Type B pancreatic cell (in vitro differentiated cells): ENCODE results near the gene TSPAN11. TPM values are rescaled to one million over a fixed set of nuclear protein-coding genes. Genes with fewer than 3 reads are reported as not detected.
"Not testable (repeated sequence)": the region's sequence is repeated elsewhere in the genome, so short reads cannot be mapped to it uniquely, and the experiment has no call there.

Experiments
- DNase-seq: peaks from one replicate; pipeline ENCODE4 v3.0.0; 2021; ENCODE audit warnings: mixed read lengths; ENCODE audit not compliant: unreplicated experiment; ENCODE audit errors: extremely low spot score
- H3K27ac Mint-ChIP-seq: 2 replicates; pipeline ENCODE4 v1.8.0; 2021; ENCODE audit warnings: mild to moderate bottlenecking, mixed read lengths
- H3K27me3 Mint-ChIP-seq: 2 replicates; pipeline ENCODE4 v1.8.0; 2021; ENCODE audit warnings: mixed read lengths
- H3K36me3 Mint-ChIP-seq: 2 replicates; pipeline ENCODE4 v1.8.0; 2021; ENCODE audit warnings: mixed read lengths
- H3K4me1 Mint-ChIP-seq: one replicate; pipeline ENCODE4 v1.8.0; 2021; ENCODE audit warnings: mixed read lengths; ENCODE audit not compliant: unreplicated experiment
- H3K4me3 Mint-ChIP-seq: 2 replicates; pipeline ENCODE4 v1.8.0; 2021; ENCODE audit warnings: mild to moderate bottlenecking, mixed read lengths
- H3K9me3 Mint-ChIP-seq: 2 replicates; pipeline ENCODE4 v1.8.0; 2021; ENCODE audit warnings: mixed read lengths
- total RNA-seq: library from RNA; stranded (reverse); gene quantifications from 2 replicates; pipeline ENCODE4 v1.2.1, GENCODE V29; 2021; ENCODE audit warnings: low replicate concordance
- TF ChIP-seq, protein P1 (sequence below): fragments of 200-600 bp; sonication (generic); conservative IDR thresholded peaks from 2 replicates; pipeline ENCODE4 v1.5.0; 2021; ENCODE audit warnings: antibody characterized with exemption, mild to moderate bottlenecking

The TSPAN11 gene
- total RNA-seq, 1 donor from 2014 or later: 52.3 TPM

DNA sequence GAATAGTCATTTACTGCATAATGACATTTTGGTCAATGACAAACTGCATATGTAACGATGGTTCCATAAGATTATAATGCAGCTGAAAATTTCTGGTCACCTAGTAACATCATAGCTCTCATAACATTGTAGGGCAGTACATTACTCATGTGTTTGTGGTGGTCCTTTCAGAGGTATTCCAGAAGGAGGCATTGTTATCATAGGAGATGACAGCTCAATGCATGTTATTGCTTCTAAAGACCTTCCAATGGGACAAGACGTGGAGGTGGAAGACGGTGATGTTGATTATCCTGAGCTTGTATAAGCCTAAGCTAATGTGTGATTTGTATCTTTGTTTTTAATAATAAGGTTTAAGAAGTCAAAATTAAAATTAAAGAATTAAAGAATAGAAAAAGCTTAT, 43.8 kb upstream of the TSPAN11 start:
- Mint-ChIP-seq H3K4me1 (peaks cover 13% of the 10 kb centered on the region), H3K27me3 (peaks cover 18% of the 10 kb centered on the region), H3K36me3 (peaks cover 5% of the 10 kb centered on the region), H3K27ac (no peak overlapping the region), H3K9me3 (peaks cover 12% of the 10 kb centered on the region), H3K4me3 (no peak overlapping the region)
- DNase-seq: no peak
- TF ChIP-seq, protein P1, sequence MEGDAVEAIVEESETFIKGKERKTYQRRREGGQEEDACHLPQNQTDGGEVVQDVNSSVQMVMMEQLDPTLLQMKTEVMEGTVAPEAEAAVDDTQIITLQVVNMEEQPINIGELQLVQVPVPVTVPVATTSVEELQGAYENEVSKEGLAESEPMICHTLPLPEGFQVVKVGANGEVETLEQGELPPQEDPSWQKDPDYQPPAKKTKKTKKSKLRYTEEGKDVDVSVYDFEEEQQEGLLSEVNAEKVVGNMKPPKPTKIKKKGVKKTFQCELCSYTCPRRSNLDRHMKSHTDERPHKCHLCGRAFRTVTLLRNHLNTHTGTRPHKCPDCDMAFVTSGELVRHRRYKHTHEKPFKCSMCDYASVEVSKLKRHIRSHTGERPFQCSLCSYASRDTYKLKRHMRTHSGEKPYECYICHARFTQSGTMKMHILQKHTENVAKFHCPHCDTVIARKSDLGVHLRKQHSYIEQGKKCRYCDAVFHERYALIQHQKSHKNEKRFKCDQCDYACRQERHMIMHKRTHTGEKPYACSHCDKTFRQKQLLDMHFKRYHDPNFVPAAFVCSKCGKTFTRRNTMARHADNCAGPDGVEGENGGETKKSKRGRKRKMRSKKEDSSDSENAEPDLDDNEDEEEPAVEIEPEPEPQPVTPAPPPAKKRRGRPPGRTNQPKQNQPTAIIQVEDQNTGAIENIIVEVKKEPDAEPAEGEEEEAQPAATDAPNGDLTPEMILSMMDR: no peak

DNA sequence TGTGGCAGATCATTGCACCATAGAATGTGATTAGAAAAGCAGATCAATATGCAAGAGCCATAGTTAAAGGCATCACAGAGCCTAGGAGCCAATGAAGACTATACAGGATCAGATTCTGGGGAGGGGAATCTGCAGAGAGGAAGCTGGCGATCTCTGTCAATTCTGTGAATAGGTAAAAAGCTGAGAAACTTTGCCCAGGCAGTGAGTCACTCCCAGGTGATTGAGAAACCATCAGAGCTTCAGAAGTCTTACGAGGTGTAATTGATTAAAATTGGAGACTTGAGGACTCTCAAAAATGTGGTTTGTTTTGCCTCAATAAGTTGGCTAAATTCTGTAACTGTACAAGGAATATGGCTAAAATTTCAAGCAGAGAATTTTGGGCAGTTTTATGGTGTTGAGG, 41.7 kb upstream of the TSPAN11 start:
- H3K27ac Mint-ChIP-seq: no peak overlapping the region
- H3K27me3 Mint-ChIP-seq: peaks cover 12% of the 10 kb centered on the region
- peaks cover 6% of the 10 kb centered on the region for H3K4me1 Mint-ChIP-seq
- TF ChIP-seq, protein P1: no peak
- peaks cover 5% of the 10 kb centered on the region for H3K36me3 Mint-ChIP-seq
- no peak overlapping the region for H3K4me3 Mint-ChIP-seq
- DNase-seq: no peak
- H3K9me3 Mint-ChIP-seq: peaks cover 13% of the 10 kb centered on the region

DNA sequence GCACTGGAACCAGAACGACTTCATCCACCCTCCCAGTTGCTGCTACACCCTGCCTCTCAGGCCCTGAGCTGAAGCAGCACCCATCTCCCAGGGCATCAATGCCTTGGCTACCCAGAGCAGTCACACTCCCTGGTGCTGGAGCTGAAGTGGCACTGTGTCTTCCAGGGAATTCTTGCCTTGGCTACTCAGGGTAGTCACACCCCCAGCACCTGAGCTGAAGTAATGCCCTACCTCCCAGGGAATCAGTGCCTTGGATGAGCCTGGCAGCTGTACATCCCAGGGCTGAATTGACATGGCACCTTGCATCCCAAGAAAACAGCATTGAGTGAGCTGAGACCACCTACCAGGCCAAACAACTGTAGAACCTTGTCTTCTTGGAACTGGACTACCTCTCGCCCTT, 41.2 kb upstream of the TSPAN11 start:
- peaks cover 5% of the 10 kb centered on the region for H3K36me3 Mint-ChIP-seq
- H3K4me3 Mint-ChIP-seq: no peak overlapping the region
- H3K4me1 Mint-ChIP-seq: peaks cover under 1% of the 10 kb centered on the region
- H3K9me3 Mint-ChIP-seq: peaks cover 13% of the 10 kb centered on the region
- peaks cover 10% of the 10 kb centered on the region for H3K27me3 Mint-ChIP-seq
- TF ChIP-seq, protein P1: no peak
- H3K27ac Mint-ChIP-seq: no peak overlapping the region
- DNase-seq: no peak

DNA sequence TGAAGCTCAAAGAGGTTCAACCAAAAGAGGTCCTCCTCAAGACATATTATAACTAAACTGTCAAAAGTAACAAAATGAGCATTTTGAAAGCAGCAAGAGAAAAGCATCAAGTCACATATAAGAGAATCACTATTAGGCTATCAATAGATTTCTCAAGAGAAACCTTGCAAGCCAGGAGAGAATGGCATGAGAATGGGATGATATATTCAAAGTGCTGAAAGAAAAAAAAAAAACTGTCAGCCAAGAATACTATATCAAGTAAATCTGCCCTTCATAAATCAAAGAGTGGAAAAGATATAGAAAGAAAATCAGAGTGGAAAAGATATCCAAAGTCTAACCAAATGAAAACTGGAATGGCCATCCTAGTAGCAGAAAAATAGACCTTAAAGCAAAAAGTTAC, 39.3 kb upstream of the TSPAN11 start:
- peaks cover 16% of the 10 kb centered on the region for H3K27me3 Mint-ChIP-seq
- TF ChIP-seq, protein P1: no peak
- H3K27ac Mint-ChIP-seq: no peak overlapping the region
- H3K4me3 Mint-ChIP-seq: no peak overlapping the region
- DNase-seq: no peak
- H3K9me3 Mint-ChIP-seq: peaks cover 18% of the 10 kb centered on the region
- H3K4me1 Mint-ChIP-seq: no peaks in the 10 kb centered on the region
- H3K36me3 Mint-ChIP-seq: peaks cover 9% of the 10 kb centered on the region

DNA sequence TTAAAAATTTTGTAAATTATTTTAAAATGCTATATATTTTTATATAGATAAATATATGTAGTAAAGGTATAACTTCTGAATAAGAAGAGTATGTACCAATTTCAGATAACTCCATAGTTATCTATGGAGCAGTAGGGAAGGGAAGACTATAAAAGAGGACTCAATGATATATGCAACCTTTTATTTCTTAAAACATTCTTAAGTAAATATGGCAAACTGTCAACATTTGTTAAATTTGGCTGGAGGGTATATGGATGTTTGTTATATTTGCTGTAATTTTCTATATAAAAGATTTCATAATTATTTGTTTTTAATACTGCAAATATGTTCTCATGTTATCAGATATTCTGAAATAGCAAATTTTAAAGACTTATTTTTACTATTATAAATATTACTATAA, 38.3 kb upstream of the TSPAN11 start:
- Mint-ChIP-seq H3K27ac (no peak overlapping the region), H3K27me3 (peaks cover 22% of the 10 kb centered on the region), H3K9me3 (peaks cover 18% of the 10 kb centered on the region), H3K36me3 (peaks cover 9% of the 10 kb centered on the region), H3K4me1 (no peaks in the 10 kb centered on the region), H3K4me3 (no peak overlapping the region)
- DNase-seq: no peak
- TF ChIP-seq, protein P1: no peak

DNA sequence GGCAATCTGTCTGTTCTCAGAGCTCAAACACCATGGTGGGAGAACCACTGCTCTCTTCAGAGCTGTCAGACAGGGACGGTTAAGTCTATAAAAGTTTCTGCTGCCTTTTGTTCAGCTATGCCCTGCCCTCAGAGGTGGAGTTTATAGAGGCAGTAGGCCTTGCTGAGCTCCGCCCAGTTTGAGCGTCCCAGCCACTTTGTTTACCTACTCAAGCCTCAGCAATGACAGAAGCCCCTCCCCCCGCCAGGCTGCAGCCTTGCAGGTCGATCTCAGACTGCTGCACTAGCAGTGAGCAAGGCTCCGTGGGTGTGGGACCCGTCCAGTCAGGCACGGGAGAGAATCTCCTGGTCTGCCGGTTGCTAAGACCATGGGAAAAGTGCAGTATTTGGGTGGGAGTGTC, 32.0 kb upstream of the TSPAN11 start:
- H3K27ac Mint-ChIP-seq, DNase-seq, H3K4me1 Mint-ChIP-seq, H3K36me3 Mint-ChIP-seq, H3K9me3 Mint-ChIP-seq, H3K4me3 Mint-ChIP-seq: not testable (repeated sequence)
- H3K27me3 Mint-ChIP-seq: peaks cover 23% of the 10 kb centered on the region
